Measurements from ENCODE around the gene ITGA2. TPM values are rescaled to one million over a fixed set of nuclear protein-coding genes. Genes with fewer than 3 reads are reported as not detected.

Gene ITGA2
- total RNA-seq, 4 donors from 2014 or later: 12.0 to 28.5 (median 21.6) TPM

- Histone ChIP-seq H3K36me3 (peaks cover 0 to 75% (median 0%) of the 10 kb centered on the region in 3 donors), H3K4me1 (no peaks in the 10 kb centered on the region), H3K27me3 (no peaks in the 10 kb centered on the region), H3K9me3 (no peaks in the 10 kb centered on the region), H3K4me3 (no peak overlapping the region), H3K27ac (no peak overlapping the region)
- 80 to 90% methylated on average over 2 of the region's 2 CpGs for WGBS, 2 donors
- DNase-seq: no peak
- no peak for TF ChIP-seq POLR2A (IDR thresholded peaks at IDR 0.05)
- TF ChIP-seq, protein P1, sequence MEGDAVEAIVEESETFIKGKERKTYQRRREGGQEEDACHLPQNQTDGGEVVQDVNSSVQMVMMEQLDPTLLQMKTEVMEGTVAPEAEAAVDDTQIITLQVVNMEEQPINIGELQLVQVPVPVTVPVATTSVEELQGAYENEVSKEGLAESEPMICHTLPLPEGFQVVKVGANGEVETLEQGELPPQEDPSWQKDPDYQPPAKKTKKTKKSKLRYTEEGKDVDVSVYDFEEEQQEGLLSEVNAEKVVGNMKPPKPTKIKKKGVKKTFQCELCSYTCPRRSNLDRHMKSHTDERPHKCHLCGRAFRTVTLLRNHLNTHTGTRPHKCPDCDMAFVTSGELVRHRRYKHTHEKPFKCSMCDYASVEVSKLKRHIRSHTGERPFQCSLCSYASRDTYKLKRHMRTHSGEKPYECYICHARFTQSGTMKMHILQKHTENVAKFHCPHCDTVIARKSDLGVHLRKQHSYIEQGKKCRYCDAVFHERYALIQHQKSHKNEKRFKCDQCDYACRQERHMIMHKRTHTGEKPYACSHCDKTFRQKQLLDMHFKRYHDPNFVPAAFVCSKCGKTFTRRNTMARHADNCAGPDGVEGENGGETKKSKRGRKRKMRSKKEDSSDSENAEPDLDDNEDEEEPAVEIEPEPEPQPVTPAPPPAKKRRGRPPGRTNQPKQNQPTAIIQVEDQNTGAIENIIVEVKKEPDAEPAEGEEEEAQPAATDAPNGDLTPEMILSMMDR (IDR thresholded peaks at IDR 0.05): no peak
- intact Hi-C loops (cut with DNase I): no loop called here
These were observed 59.1 kb downstream of the ITGA2 start for GRCh38 chr5:53048248-53048647.

DNA sequence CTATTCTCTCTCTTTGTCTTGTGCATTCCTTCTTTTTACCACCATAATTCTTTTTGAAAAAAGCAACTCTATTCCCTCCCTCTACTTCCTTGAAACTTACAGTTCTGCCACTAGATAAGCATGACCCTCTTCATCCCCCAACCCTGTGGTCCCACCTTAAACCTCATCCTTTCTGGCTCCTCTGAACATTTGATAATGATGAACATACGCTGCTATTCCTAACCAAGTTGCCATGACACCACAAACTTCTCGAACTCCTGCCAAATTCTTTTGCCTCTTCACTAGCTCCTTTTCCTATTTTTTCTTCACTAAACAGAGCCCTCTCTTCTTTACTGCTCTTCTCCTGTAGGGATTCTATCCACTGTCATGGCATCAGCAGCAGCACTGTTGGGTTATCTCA lies 63.3 kb downstream of the ITGA2 start:
- no peaks in the 10 kb centered on the region for H3K9me3 ChIP-seq
- no peak overlapping the region for H3K27ac ChIP-seq
- H3K27me3 ChIP-seq: no peaks in the 10 kb centered on the region
- no peak for TF ChIP-seq POLR2A (IDR thresholded peaks at IDR 0.05)
- TF ChIP-seq, protein P1 (IDR thresholded peaks at IDR 0.05): no peak
- whole genome bisulfite sequencing, 2 donors: 79 to 81% methylated on average over 2 of the region's 2 CpGs
- intact Hi-C loops (cut with DNase I): loop anchor here (5.0 kb wide), 1 partner anchor 105 kb away; no protein-coding TSS in a partner anchor
- no peak overlapping the region for H3K4me3 ChIP-seq
- H3K4me1 ChIP-seq: no peaks in the 10 kb centered on the region
- peaks cover 0 to 92% (median 0%) of the 10 kb centered on the region in 3 donors for H3K36me3 ChIP-seq
- no peak for DNase-seq

- WGBS, 2 donors: 73 to 86% methylated on average over 4 of the region's 4 CpGs
- Histone ChIP-seq H3K27ac (no peak overlapping the region), H3K4me1 (no peaks in the 10 kb centered on the region), H3K27me3 (no peaks in the 10 kb centered on the region), H3K36me3 (peaks cover 0 to 89% (median 0%) of the 10 kb centered on the region in 3 donors), H3K4me3 (no peak overlapping the region), H3K9me3 (no peaks in the 10 kb centered on the region)
- intact Hi-C loops (cut with DNase I): loop anchor here (5.0 kb wide), 1 partner anchor 106 kb away; no protein-coding TSS in a partner anchor
- no peak for DNase-seq
- TF ChIP-seq, protein P1 (IDR thresholded peaks at IDR 0.05): no peak
- TF ChIP-seq POLR2A (IDR thresholded peaks at IDR 0.05): no peak
These were observed 64.2 kb downstream of the ITGA2 start for GRCh38 chr5:53053364-53053763.

- no peak for TF ChIP-seq POLR2A (IDR thresholded peaks at IDR 0.05)
- TF ChIP-seq, protein P1 (IDR thresholded peaks at IDR 0.05): no peak
- Histone ChIP-seq H3K9me3 (no peaks in the 10 kb centered on the region), H3K4me3 (no peak overlapping the region), H3K36me3 (peaks cover 0 to 90% (median 0%) of the 10 kb centered on the region in 3 donors), H3K4me1 (no peaks in the 10 kb centered on the region), H3K27me3 (no peaks in the 10 kb centered on the region), H3K27ac (no peak overlapping the region)
- intact Hi-C loops (cut with DNase I): no loop called here
- no peak for DNase-seq
- WGBS, 2 donors: 76 to 86% methylated on average over 5 of the region's 5 CpGs
These were observed 66.2 kb downstream of the ITGA2 start for GRCh38 chr5:53055365-53055764.

DNA sequence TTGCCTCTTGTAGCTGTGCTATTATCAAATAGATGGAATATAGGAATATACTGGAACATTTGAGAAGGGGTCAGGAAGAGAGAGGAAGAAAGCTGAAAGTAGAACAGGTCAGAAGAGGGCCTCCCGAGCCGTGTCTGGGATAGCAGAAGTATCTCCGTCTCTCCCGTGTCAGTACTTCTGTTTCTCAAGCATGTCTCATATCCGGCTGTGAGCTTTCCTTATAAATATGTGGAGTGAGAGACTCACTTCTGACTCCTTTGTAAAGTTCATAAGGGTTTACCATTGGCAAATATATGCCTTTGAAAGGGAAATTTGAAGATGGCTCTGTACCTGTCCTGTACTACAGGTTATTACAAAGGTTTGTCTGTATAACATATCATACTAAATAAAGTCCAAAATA lies 70.1 kb downstream of the ITGA2 start:
- intact Hi-C loops (cut with DNase I): no loop called here
- no peaks in the 10 kb centered on the region for H3K4me1 ChIP-seq
- H3K36me3 ChIP-seq: peaks cover 0 to 82% (median 0%) of the 10 kb centered on the region in 3 donors
- no peak overlapping the region for H3K27ac ChIP-seq
- no peaks in the 10 kb centered on the region for H3K9me3 ChIP-seq
- no peaks in the 10 kb centered on the region for H3K27me3 ChIP-seq
- TF ChIP-seq POLR2A (IDR thresholded peaks at IDR 0.05): no peak
- TF ChIP-seq, protein P1 (IDR thresholded peaks at IDR 0.05): no peak
- 92 to 93% methylated on average over 5 of the region's 5 CpGs for WGBS, 2 donors
- DNase-seq: no peak
- H3K4me3 ChIP-seq: no peak overlapping the region
